Astrocyte (in vitro differentiated cells and primary cell): ENCODE results near the gene ADM.

Experiments
- CTCF ChIP-seq: IDR thresholded peaks from 2 replicates; pipeline ENCODE4 v1.5.1; 2011; ENCODE audit warnings: low read depth, mild to moderate bottlenecking, inconsistent platforms, low read length, moderate library complexity; ENCODE audit not compliant: insufficient read depth
- EZH2 ChIP-seq: IDR thresholded peaks from 2 replicates; pipeline ENCODE4 v1.6.1; 2012; ENCODE audit warnings: mild to moderate bottlenecking, low read length, inconsistent platforms; ENCODE audit not compliant: insufficient read depth

- TF ChIP-seq EZH2: no peak
- TF ChIP-seq CTCF: no peak
Measured at GRCh38 chr11:10261821-10262220, 43.1 kb upstream of the ADM start.
